Activated T-helper 17 cell treated with anti-CD3 and anti-CD28 coated beads, Interleukin-2, amount 50 U/mL, for 72 hours (primary cell): ENCODE measurements around the gene CFAP99. TPM values are rescaled to one million over a fixed set of nuclear protein-coding genes. Genes with fewer than 3 reads are reported as not detected.

Experiments used
- total RNA-seq, 2 donors: library from RNA; stranded (reverse); gene quantifications; one replicate each; pipeline ENCODE4 v1.2.3, GENCODE V29; 2022

The CFAP99 gene
- total RNA-seq, 2 donors from 2014 or later, result 0.11 to 0.26 TPM

Other genes starting within 250 kb of the CFAP99 start
- 10 to 100 TPM; 27.1 to 28.0 TPM for gene HAUS3, start 176.8 kb upstream of the CFAP99 start, total RNA-seq
- 1 to 10 TPM; 7.8 to 8.0 TPM for gene POLN, start 176.8 kb upstream of the CFAP99 start, total RNA-seq
- gene MXD4, start 156.8 kb upstream of the CFAP99 start, total RNA-seq, result 1 to 10 TPM; 6.1 to 7.7 TPM
- 10 to 100 TPM; 36.3 to 42.7 TPM for gene ZFYVE28, start 310 bp upstream of the CFAP99 start, total RNA-seq
- 10 to 100 TPM; 90.8 to 97.1 TPM for gene RNF4, start 50.2 kb downstream of the CFAP99 start, total RNA-seq
- gene FAM193A, start 117.7 kb downstream of the CFAP99 start, total RNA-seq, result 10 to 100 TPM; 28.9 to 35.3 TPM